ENCODE results near the gene ADORA2A.

DNA sequence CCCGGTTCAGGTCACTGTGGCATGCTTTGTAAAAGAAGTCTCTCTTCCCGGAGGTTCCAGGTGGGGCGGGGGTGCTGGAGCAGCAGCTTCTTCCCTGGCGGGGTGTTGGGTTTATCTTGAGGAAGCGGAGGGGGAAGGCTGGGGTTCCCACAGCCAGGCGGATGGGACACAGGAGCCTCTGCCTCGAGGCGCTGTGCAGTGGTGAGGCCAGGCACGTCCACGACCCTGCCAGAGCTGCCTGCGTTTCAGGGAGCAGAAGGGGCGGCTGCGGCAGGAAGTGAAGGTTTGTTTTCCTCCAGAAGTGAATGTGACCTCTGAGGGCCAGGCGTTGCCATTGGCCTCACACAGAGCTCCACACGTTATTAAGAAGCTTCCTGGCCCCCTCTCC, 20.1 kb upstream of the ADORA2A start:
- TF ChIP-seq, protein P1, sequence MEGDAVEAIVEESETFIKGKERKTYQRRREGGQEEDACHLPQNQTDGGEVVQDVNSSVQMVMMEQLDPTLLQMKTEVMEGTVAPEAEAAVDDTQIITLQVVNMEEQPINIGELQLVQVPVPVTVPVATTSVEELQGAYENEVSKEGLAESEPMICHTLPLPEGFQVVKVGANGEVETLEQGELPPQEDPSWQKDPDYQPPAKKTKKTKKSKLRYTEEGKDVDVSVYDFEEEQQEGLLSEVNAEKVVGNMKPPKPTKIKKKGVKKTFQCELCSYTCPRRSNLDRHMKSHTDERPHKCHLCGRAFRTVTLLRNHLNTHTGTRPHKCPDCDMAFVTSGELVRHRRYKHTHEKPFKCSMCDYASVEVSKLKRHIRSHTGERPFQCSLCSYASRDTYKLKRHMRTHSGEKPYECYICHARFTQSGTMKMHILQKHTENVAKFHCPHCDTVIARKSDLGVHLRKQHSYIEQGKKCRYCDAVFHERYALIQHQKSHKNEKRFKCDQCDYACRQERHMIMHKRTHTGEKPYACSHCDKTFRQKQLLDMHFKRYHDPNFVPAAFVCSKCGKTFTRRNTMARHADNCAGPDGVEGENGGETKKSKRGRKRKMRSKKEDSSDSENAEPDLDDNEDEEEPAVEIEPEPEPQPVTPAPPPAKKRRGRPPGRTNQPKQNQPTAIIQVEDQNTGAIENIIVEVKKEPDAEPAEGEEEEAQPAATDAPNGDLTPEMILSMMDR (IDR thresholded peaks at IDR 0.05), result no peak
- TF ChIP-seq POLR2A (IDR thresholded peaks at IDR 0.05), result no peak

Measured in ovary (tissue), 3 donors.